Activated naive CD8-positive, alpha-beta T cell treated with anti-CD3 and anti-CD28 coated beads, Interleukin-2, amount 50 U/mL, for 16 hours (primary cell): ENCODE data around the gene TRIP13.
"Not testable (repeated sequence)": the region's sequence is repeated elsewhere in the genome, so short reads cannot be mapped to it uniquely, and the experiment has no call there.

Experiments
- DNase-seq: peaks from one replicate; pipeline ENCODE4 v3.0.0-alpha.2; 2020; ENCODE audit warnings: low read depth, low spot score

Gene TRIP13

GRCh38 chr5:891117-891836 lies 1.4 kb upstream of the TRIP13 start:
- DNase-seq: no peak

DNA sequence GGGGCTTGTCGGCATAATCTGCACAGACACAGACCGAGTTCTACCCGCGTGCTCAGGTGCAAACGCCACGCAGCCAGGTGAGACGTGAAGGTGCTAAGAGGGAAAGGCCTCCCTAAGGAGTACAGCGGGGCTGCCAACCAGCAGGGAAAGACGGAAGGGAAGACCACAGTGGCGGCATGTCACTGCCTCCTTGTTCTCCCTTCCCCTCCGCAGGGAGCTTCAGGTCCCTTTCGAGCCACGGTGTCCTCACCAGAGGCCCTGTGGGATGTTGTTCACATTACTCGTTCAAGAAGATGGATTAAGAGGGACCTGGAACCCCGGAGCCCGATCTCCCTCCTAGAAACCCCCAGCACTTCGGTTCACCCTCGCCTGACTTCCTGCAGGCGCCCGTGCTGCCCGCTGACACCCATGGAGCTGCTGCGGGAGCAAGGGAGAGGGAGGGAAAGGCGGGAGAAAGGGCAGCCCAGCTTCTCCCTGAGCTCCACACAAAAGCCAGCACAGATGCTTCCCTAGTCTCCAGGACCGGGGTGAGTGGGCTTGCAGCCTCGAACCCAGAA lies 769 bp upstream of the TRIP13 start:
- no peak for DNase-seq

DNA sequence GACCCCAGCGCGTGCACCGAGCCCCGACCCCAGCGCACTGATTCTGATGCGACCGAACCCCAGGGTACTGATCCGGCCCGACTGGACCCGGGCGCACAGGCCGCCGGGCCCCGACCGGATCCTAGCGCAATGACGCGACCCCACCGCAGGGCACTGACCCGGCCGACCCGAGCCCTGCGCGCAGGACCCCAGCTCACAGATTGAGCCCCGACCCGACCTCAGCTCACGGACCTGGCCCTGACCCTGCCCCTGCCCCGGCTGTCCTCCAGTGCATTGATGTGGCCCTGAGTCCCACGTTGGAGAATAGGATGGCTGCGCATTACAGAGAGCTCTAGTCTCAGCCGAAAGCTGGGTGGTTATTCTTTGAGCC lies 438 bp downstream of the TRIP13 start:
- DNase-seq: no peak

- no peak for DNase-seq
Measured at GRCh38 chr5:893711-894110, 1.0 kb downstream of the TRIP13 start.

- DNase-seq: no peak
Measured at GRCh38 chr5:900781-901180, 8.1 kb downstream of the TRIP13 start.

DNA sequence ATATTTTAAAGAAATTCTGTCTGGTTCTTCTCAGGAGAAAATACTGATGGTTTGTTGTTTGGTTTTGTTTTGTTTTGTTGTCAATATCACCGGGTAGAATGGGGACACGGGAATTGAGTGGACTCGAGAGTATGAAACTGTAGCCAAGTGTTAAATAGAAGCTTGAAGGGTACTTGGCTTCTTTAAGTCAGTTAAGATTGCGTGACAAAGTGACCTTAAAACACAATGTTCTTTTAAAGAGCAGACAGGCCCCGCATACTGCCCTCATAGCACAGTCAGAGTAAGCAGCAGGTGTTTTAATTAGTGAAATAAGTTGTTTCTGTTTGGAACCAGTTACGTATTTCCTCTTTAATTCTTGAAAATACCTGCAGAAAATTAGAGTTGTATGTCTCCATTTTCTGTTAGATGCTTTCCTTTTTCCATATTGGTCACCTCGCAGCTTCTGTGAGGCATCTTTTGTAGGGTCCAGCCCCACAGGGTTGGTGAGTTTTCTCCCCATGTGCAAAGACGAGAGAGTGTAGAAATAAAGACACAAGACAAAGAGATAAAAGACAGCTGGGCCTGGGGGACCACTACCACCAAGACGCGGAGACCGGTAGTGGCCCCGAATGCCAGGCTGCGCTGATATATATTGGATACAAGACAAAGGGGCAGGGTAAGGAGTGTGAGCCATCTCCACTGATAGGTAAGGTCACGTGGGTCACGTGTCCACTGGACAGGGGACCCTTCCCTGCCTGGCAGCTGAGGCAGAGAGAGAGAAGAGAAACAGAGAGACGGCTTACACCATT lies 9.6 kb downstream of the TRIP13 start:
- DNase-seq: no peak

- no peak for DNase-seq
Measured at GRCh38 chr5:903756-904096, 11.0 kb downstream of the TRIP13 start.

DNA sequence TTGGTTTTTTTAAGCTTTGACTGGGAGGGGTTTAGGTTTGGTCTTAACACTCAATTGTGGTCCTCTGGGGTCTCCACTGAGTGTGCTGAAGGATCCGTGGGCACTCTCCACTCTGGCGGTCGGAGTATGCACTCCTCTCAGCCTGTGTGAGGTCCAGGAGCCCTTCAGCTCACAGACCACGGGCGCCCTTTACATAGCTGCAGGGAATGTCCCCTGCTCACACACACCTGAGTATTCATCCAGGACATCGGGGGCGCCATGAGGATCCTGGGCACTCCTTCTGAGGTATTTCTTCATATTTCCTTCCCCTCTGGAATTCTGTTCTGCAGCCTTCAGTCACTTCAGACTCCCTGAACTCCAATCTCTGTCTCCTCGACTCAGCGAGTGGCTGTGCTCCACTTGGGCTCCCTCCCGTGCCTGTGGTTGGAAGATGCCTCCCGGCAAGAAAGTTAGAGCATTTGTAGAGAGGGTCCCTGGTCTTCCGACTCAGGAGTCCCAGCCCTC lies 12.5 kb downstream of the TRIP13 start:
- no peak for DNase-seq

GRCh38 chr5:907366-907910 lies 14.8 kb downstream of the TRIP13 start:
- DNase-seq: no peak

DNA sequence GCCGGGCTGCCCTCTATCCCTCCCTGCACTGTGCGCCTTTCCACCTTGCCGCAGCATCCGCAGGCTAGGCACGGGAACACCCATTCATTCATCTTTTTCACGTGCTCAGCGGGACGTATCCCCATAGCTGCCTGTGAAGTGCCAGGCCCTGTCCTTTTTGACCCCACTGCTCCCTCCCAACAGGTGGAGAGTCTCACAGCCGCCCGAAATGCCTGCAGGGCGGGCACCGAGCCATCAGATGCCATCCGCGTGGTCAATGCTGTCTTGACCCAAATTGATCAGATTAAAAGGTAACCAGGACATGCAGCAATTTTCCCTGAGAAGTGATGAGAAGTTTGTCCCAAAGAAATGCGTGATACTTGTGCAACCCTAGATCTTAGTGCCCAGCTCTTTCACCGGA lies 15.5 kb downstream of the TRIP13 start:
- DNase-seq: no peak

DNA sequence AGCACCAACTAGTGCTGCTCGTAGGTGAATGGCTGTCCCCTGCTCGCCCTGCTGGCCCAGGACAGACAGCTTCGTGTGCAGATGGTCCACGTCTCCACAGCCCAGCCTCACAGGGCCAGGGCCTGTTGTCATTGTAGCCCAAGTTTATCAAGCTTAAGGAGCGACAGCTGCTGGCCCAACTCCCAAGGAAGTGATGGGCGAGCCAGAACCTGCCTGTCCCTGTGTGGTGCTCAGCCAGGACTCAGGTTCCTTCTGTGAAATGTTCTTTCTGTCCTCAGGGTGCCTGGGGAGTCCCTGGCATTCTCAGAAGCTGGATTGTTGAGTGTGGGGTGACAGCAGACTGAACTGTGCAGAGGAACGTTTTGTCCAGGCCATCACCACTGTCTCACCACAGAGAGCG lies 16.4 kb downstream of the TRIP13 start:
- DNase-seq: no peak

DNA sequence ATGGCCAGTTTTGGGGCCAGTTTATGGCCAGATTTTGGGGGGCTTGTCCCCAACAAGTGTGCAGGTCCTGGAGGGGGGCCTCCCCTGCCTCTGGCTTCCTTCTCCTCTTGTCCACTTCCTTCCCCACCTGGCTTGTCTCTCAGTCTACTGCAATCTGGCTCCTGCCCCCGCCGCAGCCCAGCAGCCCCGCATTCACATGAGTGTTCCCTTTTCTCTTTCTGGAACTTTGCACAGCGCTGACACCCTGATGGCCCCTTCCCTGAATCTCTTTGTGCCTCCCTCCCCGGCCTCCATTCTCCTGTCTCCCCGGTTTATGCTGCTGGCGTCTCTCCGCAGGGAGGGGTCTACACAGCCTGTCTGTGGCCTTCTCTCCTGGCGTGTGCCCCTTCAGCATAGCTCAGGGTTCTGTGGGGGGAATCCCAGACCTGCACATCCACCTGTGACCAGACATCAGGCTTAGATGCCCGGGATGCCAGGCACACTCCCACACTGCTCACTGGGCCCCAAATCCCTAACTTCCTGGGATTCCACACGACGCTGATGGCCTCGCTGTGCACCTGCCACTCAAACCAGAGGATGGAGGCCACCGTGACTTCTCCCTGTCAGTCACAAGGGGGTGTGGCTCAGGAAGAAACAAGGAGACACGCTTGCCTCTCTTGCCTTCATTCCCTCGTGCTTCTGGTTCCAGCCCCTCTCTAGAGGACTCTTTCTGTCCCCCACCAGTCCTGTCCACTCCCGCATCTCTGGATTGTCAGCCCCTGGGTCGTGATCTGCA lies 17.5 kb downstream of the TRIP13 start:
- DNase-seq: no peak

DNA sequence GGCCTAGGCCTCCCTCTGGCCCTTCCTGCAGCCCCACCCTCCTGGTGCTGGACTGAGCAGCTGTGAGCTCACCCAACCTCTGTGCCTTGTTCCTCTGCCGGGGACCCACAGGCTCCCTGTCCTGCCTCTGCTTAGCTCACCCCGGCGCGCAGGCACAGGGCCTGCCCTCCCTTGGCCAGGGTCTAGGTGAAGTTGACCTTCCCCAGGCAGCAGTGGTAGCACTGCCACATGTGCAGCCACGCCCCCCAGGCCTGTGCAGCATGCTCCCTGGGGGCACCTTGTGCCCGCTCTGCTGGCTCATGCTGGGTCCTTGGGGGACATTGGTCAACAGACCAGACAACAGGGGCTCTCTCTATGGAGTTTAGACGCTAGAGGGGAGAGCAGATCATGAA lies 18.1 kb downstream of the TRIP13 start:
- DNase-seq: no peak

GRCh38 chr5:911601-912000 lies 18.9 kb downstream of the TRIP13 start:
- no peak for DNase-seq

DNA sequence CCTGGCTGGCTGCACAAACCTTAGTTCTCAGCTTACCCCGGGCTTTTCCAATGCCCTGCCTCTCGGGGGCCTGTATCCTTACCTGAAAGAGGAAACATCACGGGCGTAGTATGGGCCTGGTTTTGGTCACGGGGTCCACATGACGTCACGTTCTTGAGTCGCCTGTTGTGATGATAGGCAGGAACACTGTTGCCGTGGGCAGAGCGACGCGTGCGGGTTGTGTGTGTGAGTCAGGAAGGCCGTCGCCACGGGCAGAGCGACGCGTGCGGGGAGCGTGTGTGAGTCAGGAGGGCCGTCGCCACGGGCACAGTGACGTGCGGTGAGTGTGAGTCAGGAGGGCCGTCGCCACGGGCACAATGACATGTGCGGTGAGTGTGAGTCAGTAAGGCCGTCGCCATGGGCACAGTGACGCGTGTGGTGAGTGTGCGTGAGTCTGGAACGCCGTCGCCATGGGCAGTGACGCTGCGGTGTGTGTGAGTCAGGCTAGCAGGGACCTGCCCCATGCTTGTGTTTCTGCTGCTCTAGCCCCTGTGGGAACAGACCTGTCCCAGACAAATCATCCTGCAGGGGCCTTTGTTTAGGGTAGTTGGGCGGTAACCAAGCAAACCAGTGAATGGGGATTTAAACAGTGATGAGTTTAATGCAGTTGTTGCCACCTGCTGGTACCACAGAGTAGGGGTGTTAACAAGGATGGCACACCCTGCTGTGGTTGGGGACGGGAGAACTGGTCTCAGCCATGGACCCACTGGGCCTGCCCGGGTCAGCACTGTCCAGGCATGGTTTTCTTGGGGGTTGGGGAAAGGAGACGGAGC lies 19.8 kb downstream of the TRIP13 start:
- DNase-seq: no peak

DNA sequence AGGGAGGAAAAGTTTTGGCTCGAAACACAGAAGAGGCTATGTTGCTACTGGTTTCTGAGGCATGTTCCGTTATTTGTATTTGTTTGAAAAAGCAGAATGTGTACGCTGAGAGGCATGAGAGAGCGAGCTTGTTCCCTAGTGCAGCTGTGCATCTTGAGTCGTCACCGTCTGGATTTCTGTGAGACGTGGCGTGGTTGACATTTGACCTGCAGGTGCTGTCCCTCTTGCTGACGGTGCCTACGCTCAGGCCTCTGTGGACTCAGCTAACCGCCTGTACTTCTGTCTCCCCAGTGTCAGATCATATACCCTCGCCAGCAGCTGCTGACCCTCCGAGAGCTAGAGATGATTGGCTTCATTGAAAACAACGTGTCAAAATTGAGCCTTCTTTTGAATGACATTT lies 21.5 kb downstream of the TRIP13 start:
- DNase-seq: no peak

GRCh38 chr5:914612-915011 lies 21.9 kb downstream of the TRIP13 start:
- DNase-seq: no peak

DNA sequence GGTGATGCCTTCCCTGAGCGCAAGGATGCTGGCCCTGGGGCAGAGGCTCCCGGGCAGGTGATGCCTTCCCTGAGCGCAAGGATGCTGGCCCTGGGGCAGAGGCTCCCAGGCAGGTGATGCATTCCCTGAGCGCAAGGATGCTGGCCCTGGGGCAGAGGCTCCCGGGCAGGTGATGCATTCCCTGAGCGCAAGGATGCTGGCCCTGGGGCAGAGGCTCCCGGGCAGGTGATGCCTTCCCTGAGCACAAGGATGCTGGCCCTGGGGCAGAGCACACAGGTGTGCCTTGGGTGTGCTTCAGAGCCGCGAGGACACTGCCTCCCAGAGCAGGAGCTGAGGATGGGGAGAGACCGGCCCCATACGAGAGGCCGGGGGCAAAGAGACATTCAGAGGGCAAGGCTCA lies 22.7 kb downstream of the TRIP13 start:
- DNase-seq: not testable (repeated sequence)

GRCh38 chr5:915946-916345 lies 23.3 kb downstream of the TRIP13 start:
- DNase-seq: no peak

DNA sequence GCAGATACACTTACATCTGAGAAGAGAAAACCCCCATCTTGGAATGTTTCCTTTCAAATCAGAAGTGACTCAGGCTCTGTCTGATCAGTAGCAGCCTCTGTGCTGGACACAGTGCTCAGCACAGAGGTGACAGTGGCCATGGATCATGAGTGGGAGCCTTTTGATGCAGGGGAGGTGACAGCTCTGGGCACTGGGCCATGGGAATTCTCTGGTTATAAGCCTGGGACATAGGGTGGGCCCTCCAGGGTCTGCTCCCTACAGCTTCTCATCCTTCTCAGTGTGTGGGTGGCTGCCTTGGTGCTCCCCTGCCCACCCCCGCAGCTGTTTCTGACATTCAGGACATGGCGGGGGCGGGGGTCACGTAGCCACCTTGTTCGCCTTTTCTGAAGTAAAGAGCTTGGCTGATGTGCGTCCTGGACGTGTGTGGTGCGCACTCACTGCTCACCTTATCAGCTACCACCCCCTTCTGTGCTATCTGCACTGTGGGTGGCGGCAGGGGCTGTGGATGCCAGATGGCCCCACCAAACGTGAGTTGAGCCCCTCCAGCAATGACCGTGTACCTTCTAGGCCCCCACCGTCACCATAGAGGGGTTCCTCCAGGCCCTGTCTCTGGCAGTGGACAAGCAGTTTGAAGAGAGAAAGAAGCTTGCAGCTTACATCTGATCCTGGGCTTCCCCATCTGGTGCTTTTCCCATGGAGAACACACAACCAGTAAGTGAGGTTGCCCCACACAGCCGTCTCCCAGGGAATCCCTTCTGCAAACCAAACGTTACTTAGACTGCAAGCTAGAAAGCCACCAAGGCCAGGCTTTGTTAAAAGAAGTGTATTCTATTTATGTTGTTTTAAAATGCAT lies 24.0 kb downstream of the TRIP13 start:
- DNase-seq: no peak
